Activated CD8-positive, alpha-beta T cell treated with anti-CD3 and anti-CD28 coated beads for 36 hours (primary cell): ENCODE measurements around the gene RERGL. TPM values are rescaled to one million over a fixed set of nuclear protein-coding genes. Genes with fewer than 3 reads are reported as not detected.
"Not testable (repeated sequence)": the region's sequence is repeated elsewhere in the genome, so short reads cannot be mapped to it uniquely, and the experiment has no call there.

ENCODE experiments used
- ATAC-seq: fragments of 200-7000 bp; cut with Tn5 transposase; one replicate; pipeline ENCODE4 v1.10.0; 2021; ENCODE audit warnings: mild to moderate bottlenecking, moderate library complexity
- CTCF ChIA-PET: fragments of 350-600 bp; sonication (Branson Sonifier 250); formaldehyde crosslinking; loops from one replicate; lab custom pipeline; 2021; ENCODE audit warnings: antibody characterized with exemption; lab: Charles Lee
- POLR2A ChIA-PET: fragments of 350-600 bp; sonication (Branson Sonifier 250); formaldehyde crosslinking; loops from one replicate; lab custom pipeline; 2021; ENCODE audit warnings: antibody characterized with exemption; lab: Charles Lee
- DNase-seq: peaks from one replicate; pipeline ENCODE4 v3.0.0-alpha.2; 2020
- H3K27ac Mint-ChIP-seq: one replicate; pipeline ENCODE4 v1.8.0; 2021; ENCODE audit warnings: mild to moderate bottlenecking, mixed read lengths
- H3K27me3 Mint-ChIP-seq: one replicate; pipeline ENCODE4 v1.8.0; 2021; ENCODE audit warnings: mixed read lengths
- H3K36me3 Mint-ChIP-seq: one replicate; pipeline ENCODE4 v1.8.0; 2021; ENCODE audit warnings: low read depth, mixed read lengths
- H3K4me1 Mint-ChIP-seq: one replicate; pipeline ENCODE4 v1.8.0; 2021; ENCODE audit warnings: low read depth, mixed read lengths
- H3K4me3 Mint-ChIP-seq: one replicate; pipeline ENCODE4 v1.8.0; 2021; ENCODE audit warnings: mild to moderate bottlenecking, moderate library complexity, mixed read lengths
- H3K9me3 Mint-ChIP-seq: one replicate; pipeline ENCODE4 v1.8.0; 2021; ENCODE audit warnings: mixed read lengths
- CTCF ChIP-seq: fragments of 200-600 bp; IDR thresholded peaks from one replicate; pipeline ENCODE4 v1.8.0; 2022; ENCODE audit warnings: antibody characterized with exemption, mild to moderate bottlenecking
- intact Hi-C: fragments of 100-400 bp; cut with micrococcal nuclease; formaldehyde crosslinking; loops from one replicate; pipeline ENCODE4 v1.10.0; 2022
- total RNA-seq, 2 experiments: library from RNA; stranded (reverse); gene quantifications; one replicate each; pipeline ENCODE4 v1.2.3, GENCODE V29; 2021

RERGL gene
- total RNA-seq, 2 experiments from 2014 or later, result not detected

GRCh38 chr12:18045446-18045992, 44.5 kb downstream of the RERGL start:
- ATAC-seq (no peak), DNase-seq (no peak)
- Mint-ChIP-seq H3K4me1 (no peaks in the 10 kb centered on the region), H3K9me3 (peaks cover 4% of the 10 kb centered on the region), H3K36me3 (no peaks in the 10 kb centered on the region), H3K27me3 (no peaks in the 10 kb centered on the region), H3K27ac (no peak overlapping the region), H3K4me3 (no peak overlapping the region)
- TF ChIP-seq CTCF, result no peak
- ChIA-PET CTCF (no interaction called here), POLR2A (no interaction called here)
- intact Hi-C loops, result no loop called here

- ATAC-seq, H3K27ac Mint-ChIP-seq, intact Hi-C loops, H3K27me3 Mint-ChIP-seq, H3K4me1 Mint-ChIP-seq, CTCF ChIA-PET, POLR2A ChIA-PET, DNase-seq, H3K9me3 Mint-ChIP-seq, H3K4me3 Mint-ChIP-seq, H3K36me3 Mint-ChIP-seq: not testable (repeated sequence)
Observed at GRCh38 chr12:18040060-18040742, 49.8 kb downstream of the RERGL start.

Other genes with a start within 250 kb of the RERGL start
- gene PIK3C2G, start 171.3 kb upstream of the RERGL start, total RNA-seq, result not detected